ENCODE data around the gene IFNL4. TPM values are rescaled to one million over a fixed set of nuclear protein-coding genes. Genes with fewer than 3 reads are reported as not detected.
A peak's percentile ranks its signal among the peaks of the same experiment; 100 is the strongest.

IFNL4 gene
- total and polyA plus RNA-seq, 9 of the 15 experiments (the other 6 are each of a cell fraction or from before 2014, with no cell fraction given) = not detected

- BruUV-seq (replicated peaks) = no TSS peak
- H3K9ac ChIP-seq (ENCODE audit: insufficient read depth in 1 of 2, low read depth in 2 of 2, low read length in 2 of 2) = peak overlapping the region in 1 of 2 experiments; percentile 66; a peak in 1 of 4 replicates
- H2AFZ ChIP-seq (ENCODE audit: low read depth, low read length) = peak overlapping the region; percentile 97; the same call in 1 of the 2 replicates
- FAIRE-seq (no peak), DNase-seq (ENCODE audit: extremely low read depth in 1 of 4, low spot score in 3 of 4) (peak in 1 of 4 experiments; percentile 46), ATAC-seq (no peak)
- no peaks in the 10 kb centered on the region for H4K20me1 ChIP-seq (replicated peaks; ENCODE audit: control insufficient read depth, insufficient read depth, low read length)
- no peak overlapping the region for H3K4me3 ChIP-seq
- CTCF ChIA-PET (ENCODE audit: low intra/inter-chr PET ratio) = no interaction called here
- H3K4me2 ChIP-seq (ENCODE audit: insufficient read depth, low read length) = no peak overlapping the region
- H3K27me3 ChIP-seq (ENCODE audit: control insufficient read depth in 2 of 2, insufficient read depth in 2 of 2, low read length in 2 of 2) = no peaks in the 10 kb centered on the region
- intact Hi-C loops (cut with micrococcal nuclease) (loop anchor here (10.0 kb wide), 1 partner anchor 51 kb away; no protein-coding TSS in a partner anchor), in situ Hi-C loops (cut with MboI) (no loop called here)
- H3K27ac ChIP-seq (ENCODE audit: extremely low read depth, low read depth, low read length) = 0 out of 3 replicates have a peak overlapping the region, but pooled peaks have one; percentile 11
- peaks cover 48 to 51% of the 10 kb centered on the region in 2 experiments for H3K4me1 ChIP-seq (replicated peaks in 1 of 2; ENCODE audit: control insufficient read depth in 2 of 2, insufficient read depth in 2 of 2, low read length in 2 of 2)
- no peaks in the 10 kb centered on the region for H3K9me1 ChIP-seq (ENCODE audit: control insufficient read depth, insufficient read depth, low read length)
- no peaks in the 10 kb centered on the region for H3K9me3 ChIP-seq (replicated peaks; ENCODE audit: control insufficient read depth, insufficient read depth, low read depth, low read length)
- H3K79me2 ChIP-seq (ENCODE audit: control insufficient read depth, insufficient read depth, low read length) = no peaks in the 10 kb centered on the region
- H3K36me3 ChIP-seq (ENCODE audit: control insufficient read depth, insufficient read depth, low read length) = no peaks in the 10 kb centered on the region
- POLR2A ChIA-PET = interaction anchor here (0.7 kb wide), 1 partner anchor 49 kb away, joined by 3 read pairs; no protein-coding TSS in a partner anchor
- WGBS (ENCODE audit: insufficient coverage, low coverage, missing lambda C conversion rate) = 51% methylated on average over 7 of the region's 8 CpGs
- TF ChIP-seq NFE2L1 (tag; IDR thresholded peaks at IDR 0.05; ENCODE audit: borderline replicate concordance, low read depth) = no peak
- TF ChIP-seq GABPA (tag; conservative IDR thresholded peaks at IDR 0.05; ENCODE audit: low read depth) = no peak
- TF ChIP-seq CREB1 (IDR thresholded peaks at IDR 0.05) = no peak
- TF ChIP-seq CREB1 (CRISPR knock-in tag; IDR thresholded peaks at IDR 0.05) = no peak
- no peak for TF ChIP-seq SREBF2 (CRISPR knock-in tag; IDR thresholded peaks at IDR 0.05)
- no peak for TF ChIP-seq PHF8 (IDR thresholded peaks at IDR 0.05; ENCODE audit: borderline replicate concordance, low read length)
- no peak for TF ChIP-seq TAF7 (tag; IDR thresholded peaks at IDR 0.05)
- no peak for TF ChIP-seq SIN3B (IDR thresholded peaks at IDR 0.05; ENCODE audit: low read depth)
- no peak for TF ChIP-seq MAX (CRISPR knock-in tag; IDR thresholded peaks at IDR 0.05)
- TF ChIP-seq DNMT1 (IDR thresholded peaks at IDR 0.05) = no peak
- TF ChIP-seq KLF10 (CRISPR knock-in tag; IDR thresholded peaks at IDR 0.05) = no peak
- TF ChIP-seq NCOR1 (IDR thresholded peaks at IDR 0.05) = no peak; the same call in 1 of the 2 replicates
- no peak for TF ChIP-seq ZNF23 (CRISPR knock-in tag; IDR thresholded peaks at IDR 0.05)
- no peak for TF ChIP-seq HDAC1 (IDR thresholded peaks at IDR 0.05)
- TF ChIP-seq CTCFL (IDR thresholded peaks at IDR 0.05; ENCODE audit: borderline replicate concordance, insufficient read depth, low read depth, low read length, poor library complexity, severe bottlenecking) = no peak
- no peak for TF ChIP-seq KAT8 (IDR thresholded peaks at IDR 0.05; ENCODE audit: low read depth)
- no peak for TF ChIP-seq VEZF1 (CRISPR knock-in tag; IDR thresholded peaks at IDR 0.05)
- TF ChIP-seq PKNOX1 (IDR thresholded peaks at IDR 0.05) = no peak
Observed at GRCh38 chr19:39253374-39254149, 4.9 kb upstream of the IFNL4 start.

Data from K562 (cell line).